Brain microvascular endothelial cell (primary cell): Measurements from ENCODE around the gene CEP78.

Experiments used
- DNase-seq: peaks from one replicate; pipeline ENCODE4 v3.0.0-alpha.2; 2020
- H3K27ac ChIP-seq: fragments of 250-450 bp; sonication (Bioruptor Pico); 2 replicates; pipeline ENCODE4 v1.5.1; 2020; ENCODE audit warnings: mild to moderate bottlenecking, moderate library complexity
- H3K27me3 ChIP-seq: fragments of 250-450 bp; sonication (Bioruptor Pico); replicated peaks from 2 replicates; pipeline ENCODE4 v1.5.1; 2020; ENCODE audit warnings: mild to moderate bottlenecking
- H3K36me3 ChIP-seq: fragments of 250-450 bp; sonication (Bioruptor Pico); replicated peaks from 2 replicates; pipeline ENCODE4 v1.5.1; 2020; ENCODE audit warnings: mild to moderate bottlenecking
- H3K4me3 ChIP-seq: 2 replicates; pipeline ENCODE4 v1.5.1; 2011; ENCODE audit warnings: low read depth, mild to moderate bottlenecking, control low read depth, low read length, moderate library complexity
- CTCF ChIP-seq: IDR thresholded peaks from 2 replicates; pipeline ENCODE4 v1.5.1; 2011; ENCODE audit warnings: low read depth, mild to moderate bottlenecking, moderate library complexity, low read length, control low read depth, inconsistent platforms; ENCODE audit errors: missing control alignments
- in situ Hi-C: cut with HindIII; loops from 2 replicates; pipeline ENCODE4 v1.10.0; 2017; ENCODE audit warnings: low sequenced_read_pairs, low pct_ligation_motif_present

The CEP78 gene

GRCh38 chr9:78248635-78249034 is 12.8 kb downstream of the CEP78 start:
- TF ChIP-seq CTCF, result no peak
- no peak for DNase-seq
- in situ Hi-C loops, result no loop called here
- H3K27ac ChIP-seq, result no peak overlapping the region
- H3K36me3 ChIP-seq, result no peaks in the 10 kb centered on the region
- no peaks in the 10 kb centered on the region for H3K27me3 ChIP-seq
- H3K4me3 ChIP-seq, result no peak overlapping the region

- H3K27ac ChIP-seq, result no peak overlapping the region
- no peaks in the 10 kb centered on the region for H3K36me3 ChIP-seq
- TF ChIP-seq CTCF, result no peak
- no peak for DNase-seq
- in situ Hi-C loops, result no loop called here
- no peak overlapping the region for H3K4me3 ChIP-seq
- no peaks in the 10 kb centered on the region for H3K27me3 ChIP-seq
These were observed 13.7 kb downstream of the CEP78 start for GRCh38 chr9:78249542-78249941.

GRCh38 chr9:78252616-78253015 is 16.7 kb downstream of the CEP78 start:
- TF ChIP-seq CTCF, result no peak
- Histone ChIP-seq H3K27me3 (no peaks in the 10 kb centered on the region), H3K27ac (no peak overlapping the region), H3K36me3 (peaks cover 2% of the 10 kb centered on the region), H3K4me3 (no peak overlapping the region)
- DNase-seq, result no peak
- in situ Hi-C loops, result no loop called here

GRCh38 chr9:78253285-78253684 is 17.4 kb downstream of the CEP78 start:
- H3K4me3 ChIP-seq, result no peak overlapping the region
- in situ Hi-C loops, result no loop called here

GRCh38 chr9:78261403-78262001 is 25.6 kb downstream of the CEP78 start:
- Histone ChIP-seq H3K36me3 (peaks cover 1% of the 10 kb centered on the region), H3K27me3 (no peaks in the 10 kb centered on the region), H3K4me3 (no peak overlapping the region), H3K27ac (no peak overlapping the region)
- no peak for DNase-seq
- in situ Hi-C loops, result no loop called here
- TF ChIP-seq CTCF, result peak; percentile 23

More at GRCh38 chr9:78253285-78253684, 17.4 kb downstream of the CEP78 start:
- Histone ChIP-seq H3K27me3 (no peaks in the 10 kb centered on the region), H3K36me3 (peaks cover 2% of the 10 kb centered on the region), H3K27ac (no peak overlapping the region)
- no peak for TF ChIP-seq CTCF
- no peak for DNase-seq

GRCh38 chr9:78262655-78263054 is 26.8 kb downstream of the CEP78 start:
- Histone ChIP-seq H3K27ac (no peak overlapping the region), H3K27me3 (no peaks in the 10 kb centered on the region), H3K36me3 (peaks cover 2% of the 10 kb centered on the region), H3K4me3 (no peak overlapping the region)
- no peak for TF ChIP-seq CTCF
- no peak for DNase-seq
- in situ Hi-C loops, result no loop called here
